Rectal smooth muscle tissue (tissue), 1 donor: ENCODE results near the gene VDAC2.
A peak's percentile ranks its signal among the peaks of the same experiment; 100 is the strongest.

Experiments used
- H3K27ac ChIP-seq: one replicate; pipeline ENCODE4 v1.7.0; 2013; ENCODE audit warnings: low read depth, low read length, inconsistent platforms
- H3K27me3 ChIP-seq: one replicate; pipeline ENCODE4 v1.7.0; 2013; ENCODE audit warnings: low read length; ENCODE audit not compliant: control insufficient read depth, insufficient read depth
- H3K36me3 ChIP-seq: one replicate; pipeline ENCODE4 v1.7.0; 2013; ENCODE audit warnings: low read length; ENCODE audit not compliant: control insufficient read depth, insufficient read depth
- H3K4me1 ChIP-seq: one replicate; pipeline ENCODE4 v1.7.0; 2013; ENCODE audit warnings: low read length; ENCODE audit not compliant: control insufficient read depth, insufficient read depth
- H3K4me3 ChIP-seq: one replicate; pipeline ENCODE4 v1.7.0; 2013; ENCODE audit warnings: low read length
- H3K9ac ChIP-seq: one replicate; pipeline ENCODE4 v1.7.0; 2013; ENCODE audit warnings: low read length

VDAC2 gene

DNA sequence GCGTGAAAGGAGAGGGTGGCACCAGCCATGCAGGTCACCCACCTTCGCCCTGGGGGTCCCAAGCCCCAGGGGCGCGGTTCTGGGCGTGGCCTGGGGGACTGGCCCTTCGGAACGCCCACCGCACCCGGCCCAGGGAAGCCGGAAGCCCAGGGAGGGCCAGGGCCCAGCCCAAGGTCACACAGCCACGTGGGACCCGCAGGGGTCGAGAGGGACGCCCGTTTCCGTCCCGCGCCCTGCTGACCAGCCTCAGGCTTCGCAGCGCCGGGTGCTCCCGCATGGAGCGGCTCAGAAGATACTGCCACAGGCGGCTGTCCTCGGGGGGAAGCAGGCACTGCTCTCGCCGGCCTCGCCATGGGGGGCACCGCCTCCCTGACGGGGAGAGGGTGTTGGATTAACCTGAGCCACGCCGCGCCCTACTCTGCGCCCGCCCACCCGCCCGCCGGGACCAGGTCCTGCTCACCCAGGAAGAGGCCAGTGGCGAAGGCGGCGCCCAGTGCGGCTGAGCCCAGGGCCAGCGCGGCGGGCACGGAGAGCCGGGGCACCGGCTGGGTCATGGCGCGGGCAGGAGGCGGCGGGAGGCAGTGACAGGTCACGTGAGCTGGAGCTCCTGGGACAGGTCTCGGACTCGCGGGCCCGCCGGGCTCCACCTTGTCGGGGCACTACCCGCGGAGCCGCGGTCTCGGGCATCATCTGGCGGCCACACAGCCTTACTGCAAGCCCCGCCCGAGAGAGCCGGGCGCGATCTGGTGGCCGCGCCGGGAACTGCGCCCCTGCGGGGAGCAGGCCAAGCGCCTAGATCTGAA lies 25.0 kb downstream of the VDAC2 start, which contains the start of gene COMTD1:
Gene COMTD1 (minus strand): TSS at position 583 of the 803 bp plus-strand sequence. CDS start 29 bp downstream, at position 554.
- Histone ChIP-seq H3K4me3 (peak within 1 kb of the TSS; percentile 84), H3K27ac (peak within 1 kb of the TSS; percentile 63), H3K4me1 (peaks cover 4% of the 10 kb centered on the region), H3K36me3 (peaks cover 7% of the 10 kb centered on the region), H3K9ac (peak within 1 kb of the TSS; percentile 67), H3K27me3 (no peaks in the 10 kb centered on the region)

DNA sequence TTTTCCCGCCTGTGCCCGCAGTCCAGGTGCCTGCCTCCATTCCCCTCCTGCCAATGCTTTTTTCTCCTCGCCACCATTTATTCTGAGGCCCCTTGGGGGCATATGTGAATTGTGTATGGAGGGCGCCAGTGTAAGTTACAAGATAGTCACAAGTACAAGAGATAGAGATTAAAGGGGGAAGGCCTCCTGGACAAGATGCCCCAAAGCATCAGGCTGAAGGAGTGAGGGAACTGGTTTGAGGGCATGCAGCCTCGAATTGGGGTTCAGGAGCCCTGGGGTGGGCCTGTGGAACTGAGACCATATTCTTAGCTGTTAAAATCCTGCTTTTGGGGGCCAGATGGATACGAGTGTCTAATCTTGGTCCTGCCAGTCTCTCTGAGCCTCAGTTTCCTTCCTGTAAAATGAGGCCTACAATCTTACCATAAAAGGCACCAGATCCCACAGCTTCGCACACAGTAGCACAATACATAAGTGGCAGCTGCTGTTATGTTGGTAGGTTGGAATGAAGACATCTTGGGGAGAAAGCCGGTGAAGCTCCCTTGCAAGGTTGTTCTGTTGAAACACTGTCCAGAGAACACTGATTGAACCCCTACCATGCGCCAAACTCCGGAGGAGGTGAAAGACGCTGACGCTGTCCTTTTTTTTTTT lies 25.7 kb downstream of the VDAC2 start:
- no peak overlapping the region for H3K27ac ChIP-seq

DNA sequence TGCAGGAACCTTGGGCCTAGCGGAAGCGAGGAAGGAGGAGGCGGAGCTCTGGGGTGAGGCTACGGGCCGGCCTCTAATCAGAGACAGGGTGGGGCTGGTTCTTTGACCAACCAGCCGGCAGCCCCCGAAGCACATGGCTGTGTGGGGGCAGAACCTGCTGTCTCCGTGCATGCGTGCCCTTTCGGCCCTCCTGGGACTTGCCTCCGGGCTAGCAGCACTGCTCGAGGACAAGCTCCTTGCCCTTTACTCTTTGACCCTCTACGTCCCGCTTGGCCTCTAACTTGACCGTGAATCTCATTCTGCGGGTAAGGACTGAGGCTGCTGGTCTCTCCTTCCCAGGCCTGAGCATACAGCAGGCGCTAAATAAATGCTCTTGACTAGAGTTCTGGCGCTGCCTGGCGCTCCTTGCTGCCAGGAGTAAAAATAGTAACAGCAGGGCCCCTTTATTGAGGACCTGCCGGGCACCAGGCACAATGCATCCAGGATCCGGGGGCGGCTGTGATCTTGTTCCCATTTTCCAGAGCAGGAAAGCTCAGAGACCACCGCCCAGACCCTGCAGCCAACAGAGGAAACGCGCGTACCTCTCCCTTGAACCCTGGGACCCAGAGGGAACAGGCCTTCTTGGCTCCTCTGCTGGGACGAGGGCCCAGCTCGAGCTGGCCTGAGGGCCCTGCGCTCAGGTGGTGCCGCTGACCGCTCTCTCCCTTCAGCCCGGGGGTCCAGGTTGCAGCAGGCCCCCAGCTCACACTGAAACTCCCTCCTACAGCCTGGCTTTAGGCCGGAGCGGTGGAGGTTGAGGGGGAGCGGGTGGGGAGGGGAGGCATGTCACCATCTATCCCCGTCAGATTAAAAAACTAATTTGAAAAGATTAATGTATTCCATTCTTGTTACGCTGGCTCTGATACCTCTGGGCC lies 27.8 kb downstream of the VDAC2 start:
- no peak overlapping the region for H3K4me3 ChIP-seq
- no peak overlapping the region for H3K27ac ChIP-seq
- no peak overlapping the region for H3K9ac ChIP-seq
- no peaks in the 10 kb centered on the region for H3K27me3 ChIP-seq
- H3K36me3 ChIP-seq: no peaks in the 10 kb centered on the region
- H3K4me1 ChIP-seq: peaks cover 4% of the 10 kb centered on the region

More for the DNA sequence above, 25.7 kb downstream of the VDAC2 start:
- H3K4me1 ChIP-seq: peaks cover 4% of the 10 kb centered on the region
- no peak overlapping the region for H3K4me3 ChIP-seq
- no peak overlapping the region for H3K9ac ChIP-seq
- no peaks in the 10 kb centered on the region for H3K27me3 ChIP-seq
- H3K36me3 ChIP-seq: peaks cover 5% of the 10 kb centered on the region

DNA sequence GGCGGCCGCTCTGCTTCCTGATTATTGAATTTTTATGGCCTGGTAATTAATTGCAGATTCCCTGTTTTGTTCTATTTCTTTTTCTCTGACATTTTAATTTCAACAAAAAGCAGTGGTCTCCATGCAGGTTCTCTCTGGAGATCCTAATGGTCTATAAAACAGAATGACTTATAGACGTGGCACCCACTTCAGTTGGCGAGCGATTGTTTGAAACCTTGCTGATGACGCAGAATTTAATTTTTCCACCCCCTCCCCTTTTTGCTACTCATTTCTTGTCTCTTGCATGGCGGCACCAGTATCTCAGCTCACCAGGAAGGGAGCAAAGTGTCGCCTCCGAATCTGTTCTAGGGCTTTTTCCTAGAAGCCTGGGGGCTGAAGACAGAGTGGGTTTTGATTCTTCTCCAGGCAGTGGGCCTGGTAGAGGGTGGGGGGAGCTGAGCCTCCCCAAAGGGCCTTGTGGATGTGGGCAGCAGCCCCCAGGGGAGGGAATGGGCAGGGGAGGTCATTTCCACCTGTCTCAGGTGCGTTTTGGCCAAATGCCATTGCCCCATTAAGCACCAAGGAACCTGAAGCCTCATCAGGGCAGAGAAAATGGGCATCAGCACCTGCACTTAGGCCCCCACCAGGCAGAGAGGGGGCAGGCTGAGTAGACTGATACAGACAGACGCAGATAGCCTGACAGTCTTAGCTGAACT lies 28.6 kb downstream of the VDAC2 start:
- Histone ChIP-seq H3K27ac (no peak overlapping the region), H3K4me3 (no peak overlapping the region), H3K36me3 (no peaks in the 10 kb centered on the region), H3K9ac (no peak overlapping the region), H3K4me1 (peaks cover 4% of the 10 kb centered on the region), H3K27me3 (no peaks in the 10 kb centered on the region)

DNA sequence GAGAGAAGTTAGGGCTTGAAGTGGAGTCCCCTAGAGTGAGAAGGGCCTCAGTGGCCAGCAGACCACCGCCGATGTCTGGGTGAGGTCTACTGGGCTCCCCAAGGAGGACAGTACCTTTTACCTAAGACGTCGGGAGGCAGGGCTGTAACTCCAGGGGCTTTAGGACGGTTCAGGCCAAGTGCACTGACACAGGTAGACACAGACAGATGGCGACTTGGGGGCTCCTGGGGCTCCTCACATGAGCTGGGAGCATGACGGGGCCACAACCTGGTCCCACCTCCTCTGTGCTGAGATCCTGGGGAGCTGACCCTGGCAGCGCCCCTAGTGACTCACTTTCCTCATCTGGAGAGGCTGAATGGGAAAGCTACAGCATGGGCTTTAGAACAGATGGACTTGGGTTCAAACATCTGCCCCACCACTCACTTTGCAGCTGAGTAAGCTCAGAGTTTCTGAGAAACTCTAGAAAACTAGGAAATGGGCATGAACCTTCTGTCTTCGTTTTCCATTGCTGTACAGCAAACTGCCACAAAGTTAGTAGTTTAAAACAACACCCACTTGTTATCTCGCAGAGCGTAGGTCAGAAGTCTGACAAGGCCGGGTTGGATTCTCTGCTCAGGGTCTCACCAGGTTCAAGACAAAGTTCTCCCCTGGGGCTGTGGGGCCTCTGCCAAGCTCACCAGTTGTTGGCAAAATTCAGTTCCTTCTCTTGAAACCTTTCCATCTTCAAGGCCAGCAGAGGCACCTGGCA lies 29.9 kb downstream of the VDAC2 start:
- Histone ChIP-seq H3K4me1 (no peaks in the 10 kb centered on the region), H3K27ac (no peak overlapping the region), H3K36me3 (no peaks in the 10 kb centered on the region), H3K4me3 (no peak overlapping the region), H3K9ac (no peak overlapping the region), H3K27me3 (no peaks in the 10 kb centered on the region)

DNA sequence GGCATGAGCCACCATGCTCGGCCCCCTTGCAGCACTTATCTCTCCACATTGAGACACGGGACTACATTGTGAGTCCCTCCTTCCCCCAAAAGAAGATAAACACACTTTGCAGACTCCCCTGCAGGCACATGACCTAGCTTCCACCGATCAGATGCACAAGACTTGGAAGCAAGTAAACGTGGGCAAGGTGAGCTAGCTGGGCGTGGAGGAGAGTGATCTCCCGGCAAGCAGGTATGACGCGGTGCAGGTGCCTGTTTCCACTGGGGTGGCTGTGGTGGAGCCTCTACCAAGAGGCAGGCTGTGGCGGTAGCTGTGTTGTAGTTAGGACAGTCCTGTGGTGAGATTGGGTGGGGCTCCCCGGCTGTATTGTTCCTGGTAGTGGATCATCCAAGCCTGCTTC lies 32.8 kb downstream of the VDAC2 start:
- no peaks in the 10 kb centered on the region for H3K4me1 ChIP-seq
- H3K9ac ChIP-seq: no peak overlapping the region
- no peaks in the 10 kb centered on the region for H3K27me3 ChIP-seq
- H3K36me3 ChIP-seq: no peaks in the 10 kb centered on the region
- H3K4me3 ChIP-seq: no peak overlapping the region
- no peak overlapping the region for H3K27ac ChIP-seq

DNA sequence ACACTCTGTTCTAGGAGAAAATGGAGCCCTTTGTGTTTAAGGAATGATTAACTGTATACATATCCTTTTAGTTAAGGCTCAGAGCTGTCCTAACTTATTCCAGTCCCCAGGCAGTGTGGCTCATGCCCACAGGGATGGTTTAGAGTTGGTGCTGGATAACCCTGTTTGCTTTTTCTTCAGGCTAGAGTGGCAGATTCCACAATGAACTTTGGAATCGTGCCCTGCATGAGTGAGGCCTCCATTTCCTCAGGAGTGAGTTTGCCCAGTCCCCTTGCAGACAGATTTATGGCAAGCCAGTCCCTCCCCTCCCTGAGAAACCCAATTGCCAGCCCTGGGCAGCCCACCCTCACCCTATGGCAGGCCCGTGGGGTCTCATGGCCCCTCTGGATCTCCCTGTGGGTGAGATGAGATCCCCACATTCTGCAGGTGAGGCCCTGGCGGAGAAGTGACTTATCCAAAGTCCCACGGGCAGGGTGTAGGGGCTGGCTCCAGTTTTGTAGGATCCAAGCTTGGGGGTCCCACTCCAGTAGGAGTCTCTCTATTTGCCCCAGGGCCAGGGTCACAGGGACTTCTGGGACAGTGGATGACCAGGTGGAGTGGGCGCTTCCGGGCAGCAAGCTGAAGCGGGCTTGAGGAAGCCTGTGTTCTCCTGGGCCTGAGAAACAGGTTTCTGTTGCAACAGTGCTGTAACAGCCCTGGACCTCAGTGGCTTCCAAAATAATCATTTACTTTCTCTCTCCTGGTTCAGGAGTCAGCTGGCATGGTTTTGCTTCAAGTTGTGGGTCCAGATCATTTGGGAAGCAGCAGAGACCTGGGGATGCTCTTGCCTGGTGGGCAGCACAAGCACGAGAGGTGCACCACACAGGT lies 34.1 kb downstream of the VDAC2 start:
- Histone ChIP-seq H3K36me3 (no peaks in the 10 kb centered on the region), H3K9ac (no peak overlapping the region), H3K4me3 (no peak overlapping the region), H3K27ac (no peak overlapping the region), H3K27me3 (no peaks in the 10 kb centered on the region), H3K4me1 (no peaks in the 10 kb centered on the region)

DNA sequence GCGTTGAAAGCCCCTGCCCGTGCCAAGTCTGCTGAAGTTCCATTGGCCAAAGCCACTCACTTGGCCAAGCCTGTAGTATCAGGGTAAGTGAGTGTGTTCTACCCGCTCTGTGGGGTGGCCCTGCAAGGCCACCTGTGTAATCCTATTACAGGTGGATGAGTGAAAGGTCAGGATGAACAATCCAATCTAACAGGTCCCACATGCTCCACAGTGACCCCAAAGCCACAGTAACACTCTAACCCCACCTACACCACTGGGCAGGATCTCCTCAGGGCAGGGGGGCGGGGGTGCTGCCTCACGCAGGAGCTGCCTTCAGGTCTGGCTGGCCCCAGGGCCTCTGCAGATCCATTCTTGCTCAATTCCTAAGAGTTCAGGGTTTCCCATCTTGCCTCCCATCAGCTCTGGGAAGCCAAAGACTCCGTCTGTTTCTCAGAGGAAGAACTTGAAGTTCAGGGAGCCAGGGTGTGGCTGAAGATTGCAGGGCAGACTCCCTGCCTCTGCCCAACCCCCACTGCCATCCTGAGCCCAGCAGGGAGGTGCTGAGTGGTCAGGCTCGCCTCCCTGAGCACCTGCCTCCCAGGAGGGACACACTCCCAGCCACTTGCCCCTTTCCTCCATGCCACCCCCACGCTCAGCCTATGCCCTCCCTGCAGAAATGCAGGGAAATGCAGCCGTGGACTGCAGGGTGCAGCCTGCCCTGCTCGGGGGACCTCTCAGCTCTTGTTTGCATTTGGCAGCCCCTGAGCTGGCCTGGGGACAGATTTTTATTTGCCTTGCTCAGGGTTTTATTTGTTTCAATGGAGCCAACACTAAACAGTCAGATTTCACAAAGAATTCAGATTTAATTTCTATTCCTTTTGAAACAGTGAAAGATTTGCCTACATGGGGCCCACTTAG lies 35.0 kb downstream of the VDAC2 start:
- Histone ChIP-seq H3K9ac (no peak overlapping the region), H3K27me3 (no peaks in the 10 kb centered on the region), H3K4me1 (no peaks in the 10 kb centered on the region), H3K27ac (no peak overlapping the region), H3K4me3 (no peak overlapping the region), H3K36me3 (no peaks in the 10 kb centered on the region)

DNA sequence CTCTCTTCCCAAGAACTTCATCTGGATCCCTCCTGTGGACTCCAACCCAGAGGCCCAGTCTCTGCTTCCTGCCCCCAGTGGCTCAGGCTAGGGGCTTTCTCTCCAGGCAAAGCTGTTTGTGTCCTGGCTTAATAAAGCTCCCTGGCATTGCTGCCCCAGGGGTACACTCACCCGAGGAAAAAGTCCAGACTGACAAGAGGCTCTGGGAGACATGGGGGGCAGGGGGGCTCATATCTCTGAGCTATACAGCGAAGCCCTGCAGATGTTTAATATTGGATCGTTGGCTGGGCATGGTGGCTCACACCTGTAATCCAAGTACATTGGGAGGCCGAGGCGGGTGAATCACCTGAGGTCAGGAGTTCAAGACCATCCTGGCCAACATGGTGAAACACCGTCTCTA lies 35.9 kb downstream of the VDAC2 start:
- H3K4me3 ChIP-seq: no peak overlapping the region
- H3K9ac ChIP-seq: no peak overlapping the region
- H3K27me3 ChIP-seq: no peaks in the 10 kb centered on the region
- H3K27ac ChIP-seq: no peak overlapping the region
- H3K36me3 ChIP-seq: no peaks in the 10 kb centered on the region
- no peaks in the 10 kb centered on the region for H3K4me1 ChIP-seq

DNA sequence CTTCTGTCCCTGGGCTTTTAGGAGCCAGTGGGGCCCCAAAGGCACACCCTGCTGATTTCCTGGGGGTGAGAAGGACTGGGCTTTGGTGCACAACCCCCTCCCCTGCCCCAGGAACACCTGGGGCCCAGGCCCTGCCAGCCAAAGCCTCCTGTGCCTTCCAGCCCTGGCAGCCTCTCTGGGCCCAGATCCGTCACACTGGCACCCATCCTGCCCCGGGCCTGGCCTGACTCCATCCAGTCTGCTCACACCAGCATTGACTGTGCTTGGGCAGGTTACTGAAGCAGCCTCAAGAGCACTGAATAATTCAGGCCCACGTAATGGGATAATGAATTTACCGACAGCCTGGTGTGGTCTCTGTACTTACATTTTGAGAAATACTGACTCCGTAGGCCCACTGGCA lies 37.2 kb downstream of the VDAC2 start:
- no peak overlapping the region for H3K4me3 ChIP-seq
- no peaks in the 10 kb centered on the region for H3K4me1 ChIP-seq
- H3K36me3 ChIP-seq: no peaks in the 10 kb centered on the region
- H3K9ac ChIP-seq: no peak overlapping the region
- H3K27ac ChIP-seq: no peak overlapping the region
- H3K27me3 ChIP-seq: no peaks in the 10 kb centered on the region
